Gastrocnemius medialis (tissue), 4 donors: ENCODE measurements around the gene RNLS.

ENCODE experiments used
- CTCF ChIP-seq, 5 experiments: fragments of 450-650 bp in 3 of 5; fragments of 200-600 bp in 2 of 5; sonication (generic) in 2 of 5; IDR thresholded peaks in 4 of 5; conservative IDR thresholded peaks in 1 of 5; 1 replicate in 4 of 5; 2 replicates in 1 of 5; pipeline ENCODE4 v1.5.1; 2016 to 2019; ENCODE audit warnings: antibody characterized with exemption in 5 of 5, mild to moderate bottlenecking in 3 of 5, moderate library complexity in 3 of 5
- POLR2A ChIP-seq, 2 donors: fragments of 450-650 bp; IDR thresholded peaks; one replicate each; pipeline ENCODE4 v1.6.1; 2017; ENCODE audit warnings: antibody characterized with exemption in 2 of 2, mild to moderate bottlenecking in 2 of 2, moderate library complexity in 2 of 2

GRCh38 chr10:88322324-88323063 is 260.6 kb downstream of the RNLS start:
- TF ChIP-seq POLR2A (IDR thresholded peaks at IDR 0.05) (no peak), CTCF (IDR thresholded peaks at IDR 0.05 in 4 of 5, conservative IDR thresholded peaks at IDR 0.05 in 1 of 5) (no peak)
